Activated CD4-positive, alpha-beta T cell treated with anti-CD3 and anti-CD28 coated beads, Interleukin-2, Interleukin-4, amounts not matched to agents 100 ng/mL and 50 ng/mL, durations not matched to agents 16 hours and 8 hours (primary cell): ENCODE results near the gene CCDC171.

ENCODE experiments used
- DNase-seq: peaks from one replicate; pipeline ENCODE4 v3.0.0-alpha.2; 2020; ENCODE audit warnings: low spot score

The CCDC171 gene

GRCh38 chr9:16001856-16002255, 449.0 kb downstream of the CCDC171 start:
- no peak for DNase-seq

- DNase-seq = no peak
Measured at GRCh38 chr9:16002816-16003215, 450.0 kb downstream of the CCDC171 start.

- DNase-seq = no peak
Measured at GRCh38 chr9:16003785-16004184, 450.9 kb downstream of the CCDC171 start.

- no peak for DNase-seq
Measured at GRCh38 chr9:16004613-16005012, 451.8 kb downstream of the CCDC171 start.

- no peak for DNase-seq
Measured at GRCh38 chr9:16010221-16010620, 457.4 kb downstream of the CCDC171 start.

GRCh38 chr9:16012621-16013020, 459.8 kb downstream of the CCDC171 start:
- no peak for DNase-seq

- DNase-seq = no peak
Measured at GRCh38 chr9:16013366-16013765, 460.5 kb downstream of the CCDC171 start.

GRCh38 chr9:16013826-16014225, 461.0 kb downstream of the CCDC171 start:
- DNase-seq = no peak

GRCh38 chr9:16022228-16022627, 469.4 kb downstream of the CCDC171 start:
- no peak for DNase-seq

GRCh38 chr9:16023446-16023845, 470.6 kb downstream of the CCDC171 start:
- no peak for DNase-seq
